GM21717 (cell line): ENCODE results near the gene WNT3.

Experiments
- ATAC-seq: cut with Tn5 transposase; IDR thresholded peaks from one replicate; pipeline ENCODE4 v1.9.1; 2021; ENCODE audit warnings: mild to moderate bottlenecking, moderate library complexity; ENCODE audit not compliant: unreplicated experiment

The WNT3 gene

GRCh38 chr17:46836500-46836899, 18.0 kb upstream of the WNT3 start:
- no peak for ATAC-seq

- ATAC-seq = no peak
These were observed 16.4 kb upstream of the WNT3 start for GRCh38 chr17:46834846-46835245.

GRCh38 chr17:46833840-46834208, 15.3 kb upstream of the WNT3 start:
- ATAC-seq = no peak

GRCh38 chr17:46832945-46833839, 14.7 kb upstream of the WNT3 start:
- ATAC-seq = no peak

- ATAC-seq = no peak
These were observed 13.9 kb upstream of the WNT3 start for GRCh38 chr17:46832331-46832821.

GRCh38 chr17:46831573-46832330, 13.3 kb upstream of the WNT3 start:
- ATAC-seq = no peak

- ATAC-seq = no peak
These were observed 8.8 kb upstream of the WNT3 start for GRCh38 chr17:46827274-46827673.

GRCh38 chr17:46826116-46826515, 7.6 kb upstream of the WNT3 start:
- no peak for ATAC-seq

GRCh38 chr17:46823657-46824056, 5.2 kb upstream of the WNT3 start:
- ATAC-seq = no peak

- ATAC-seq = no peak
These were observed 4.0 kb upstream of the WNT3 start for GRCh38 chr17:46822388-46822921.

GRCh38 chr17:46821482-46822387, 3.2 kb upstream of the WNT3 start:
- ATAC-seq = no peak

GRCh38 chr17:46820592-46821450, 2.3 kb upstream of the WNT3 start:
- ATAC-seq = no peak

GRCh38 chr17:46819906-46820351, 1.4 kb upstream of the WNT3 start:
- no peak for ATAC-seq

- ATAC-seq = no peak
These were observed 702 bp upstream of the WNT3 start for GRCh38 chr17:46818929-46819859.

- no peak for ATAC-seq
These were observed 637 bp downstream of the WNT3 start for GRCh38 chr17:46817901-46818209.

GRCh38 chr17:46817151-46817900, 1.2 kb downstream of the WNT3 start:
- ATAC-seq = no peak

GRCh38 chr17:46815474-46816353, 2.8 kb downstream of the WNT3 start:
- no peak for ATAC-seq
